HCT116 (cell line): Measurements from ENCODE around the gene URM1. TPM values are rescaled to one million over a fixed set of nuclear protein-coding genes. Genes with fewer than 3 reads are reported as not detected.

ENCODE experiments used
- ATAC-seq: fragments of 200-7000 bp; cut with Tn5 transposase; 2 replicates; pipeline ENCODE4 v1.9.1; 2020; ENCODE audit warnings: mild to moderate bottlenecking, moderate library complexity
- BruUV-seq: library from RNA; stranded (reverse); fragments of 400-500 nt; replicated peaks from 2 replicates; lab custom pipeline; 2021; lab: Mats Ljungman, UMichigan
- CTCF ChIA-PET: fragments of 300-600 bp; sonication (Branson Sonifier 250); formaldehyde crosslinking; loops from one replicate; lab custom pipeline; 2021; ENCODE audit warnings: antibody characterized with exemption; lab: Charles Lee
- POLR2A ChIA-PET: fragments of 300-600, 350-600 bp; sonication (Branson Sonifier 250); formaldehyde crosslinking; loops from one replicate; lab custom pipeline; 2021; ENCODE audit warnings: antibody characterized with exemption; lab: Charles Lee
- RAD21 ChIA-PET, 2 experiments: fragments of 300-600 bp; sonication (Branson Sonifier 250); formaldehyde crosslinking; loops; one replicate each; lab custom pipeline; 2023; ENCODE audit warnings: low total read pairs in 2 of 2; ENCODE audit not compliant: uncharacterized antibody in 2 of 2, unreplicated experiment in 2 of 2, low non-redundant PET in 1 of 2; lab: Charles Lee
- DNase-seq: peaks from one replicate; pipeline ENCODE4 v3.0.0-alpha.2; 2010; ENCODE audit warnings: low read depth, low spot score
- H2AFZ ChIP-seq: fragments of 200-600 bp; shearing (Covaris generic), sonication (generic); 2 replicates; pipeline ENCODE4 v1.6.1; 2017; ENCODE audit warnings: low read depth, mixed run types, mixed read lengths, antibody characterized with exemption, low read length; ENCODE audit not compliant: poor library complexity, severe bottlenecking
- H3K27ac ChIP-seq: 2 replicates; pipeline ENCODE4 v1.5.1; 2012; ENCODE audit warnings: low read depth, low read length
- H3K27me3 ChIP-seq: fragments of 200-600 bp; sonication (generic); 2 replicates; pipeline ENCODE4 v1.6.1; 2016; ENCODE audit warnings: mixed run types, low read length, mixed read lengths; ENCODE audit not compliant: insufficient read depth
- H3K36me3 ChIP-seq, 2 experiments: fragments of 200-500 bp in 1 of 2; fragments of 200-600 bp in 1 of 2; sonication (Bioruptor generic) in 1 of 2; sonication (generic) in 1 of 2; 2 replicates each; pipeline versions ENCODE4 v1.5.1 to v1.6.1; 2014 to 2016; ENCODE audit warnings: low read length in 2 of 2, inconsistent platforms in 1 of 2, mixed read lengths in 1 of 2, mixed run types in 1 of 2; ENCODE audit not compliant: insufficient read depth in 2 of 2, control insufficient read depth in 1 of 2
- H3K4me1 ChIP-seq, 2 experiments: fragments of 200-600 bp in 1 of 2; sonication (generic) in 1 of 2; 2 replicates each; pipeline versions ENCODE4 v1.5.1 to v1.6.1; 2012 to 2017; ENCODE audit warnings: low read length in 2 of 2, inconsistent platforms in 1 of 2, mild to moderate bottlenecking in 1 of 2, mixed read lengths in 1 of 2, mixed run types in 1 of 2, moderate library complexity in 1 of 2; ENCODE audit not compliant: insufficient read depth in 2 of 2, control insufficient read depth in 1 of 2
- H3K4me2 ChIP-seq: fragments of 200-600 bp; sonication (generic); 2 replicates; pipeline ENCODE4 v1.6.1; 2017; ENCODE audit warnings: mixed run types, low read length, mixed read lengths
- H3K4me3 ChIP-seq, 2 experiments: fragments of 200-600 bp in 1 of 2; sonication (generic) in 1 of 2; replicated peaks in 1 of 2; 2 replicates each; pipeline ENCODE4 v1.5.1; 2011 to 2016; ENCODE audit warnings: low read length in 2 of 2, control low read depth in 1 of 2, low read depth in 1 of 2, mild to moderate bottlenecking in 1 of 2, mixed read lengths in 1 of 2, mixed run types in 1 of 2
- H3K79me2 ChIP-seq: fragments of 200-600 bp; sonication (generic); 2 replicates; pipeline ENCODE4 v1.6.1; 2017; ENCODE audit warnings: mild to moderate bottlenecking, mixed run types, low read length, moderate library complexity, mixed read lengths; ENCODE audit not compliant: insufficient read depth
- H3K9ac ChIP-seq: fragments of 200-600 bp; sonication (generic); 2 replicates; pipeline ENCODE4 v1.6.1; 2016; ENCODE audit warnings: low read length, mixed read lengths
- H3K9me2 ChIP-seq: fragments of 200-600 bp; sonication (generic), shearing (Covaris generic); 2 replicates; pipeline ENCODE4 v1.6.1; 2017; ENCODE audit warnings: mixed run types, mild to moderate bottlenecking, moderate library complexity; ENCODE audit not compliant: insufficient read depth
- H3K9me3 ChIP-seq, 2 experiments: fragments of 200-500 bp in 1 of 2; fragments of 200-600 bp in 1 of 2; sonication (Bioruptor generic) in 1 of 2; sonication (generic) in 1 of 2; 2 replicates each; pipeline ENCODE4 v1.6.1; 2014 to 2017; ENCODE audit warnings: low read length in 2 of 2, mixed read lengths in 2 of 2, inconsistent platforms in 1 of 2, low read depth in 1 of 2, mild to moderate bottlenecking in 1 of 2, mixed run types in 1 of 2, moderate library complexity in 1 of 2; ENCODE audit not compliant: control insufficient read depth in 1 of 2, insufficient read depth in 1 of 2
- H4K20me1 ChIP-seq: fragments of 200-600 bp; sonication (generic), shearing (Covaris generic); 2 replicates; pipeline ENCODE4 v1.6.1; 2017; ENCODE audit warnings: mixed run types, mild to moderate bottlenecking, moderate library complexity; ENCODE audit not compliant: insufficient read depth
- ATF3 ChIP-seq: IDR thresholded peaks from 2 replicates; pipeline ENCODE4 v1.6.1; 2012
- CBX3 ChIP-seq: IDR thresholded peaks from 2 replicates; pipeline ENCODE4 v1.6.1; 2012; ENCODE audit warnings: low read depth
- CEBPB ChIP-seq: IDR thresholded peaks from 2 replicates; pipeline ENCODE4 v1.6.1; 2012; ENCODE audit warnings: low read depth
- CTCF ChIP-seq, 3 experiments: fragments of 200-600 bp in 1 of 3; sonication (generic) in 1 of 3; IDR thresholded peaks in 2 of 3; conservative IDR thresholded peaks in 1 of 3; 2 replicates each; pipeline ENCODE4 v1.5.1; 2012 to 2017; ENCODE audit warnings: low read depth in 2 of 3, low read length in 2 of 3, antibody characterized with exemption in 1 of 3, borderline replicate concordance in 1 of 3, control low read depth in 1 of 3, mild to moderate bottlenecking in 1 of 3, mixed read lengths in 1 of 3, mixed run types in 1 of 3, moderate library complexity in 1 of 3; ENCODE audit not compliant: insufficient read depth in 1 of 3
- EGR1 ChIP-seq: IDR thresholded peaks from 2 replicates; pipeline ENCODE4 v1.6.1; 2012; ENCODE audit warnings: low read depth
- ELF1 ChIP-seq: IDR thresholded peaks from 2 replicates; pipeline ENCODE4 v1.6.1; 2012; ENCODE audit warnings: low read depth, borderline replicate concordance
- EZH2 ChIP-seq: fragments of 200-600 bp; sonication (generic); IDR thresholded peaks from 2 replicates; pipeline ENCODE4 v1.6.1; 2017; ENCODE audit warnings: antibody characterized with exemption, mixed run types
- EZH2phosphoT487 ChIP-seq: fragments of 200-600 bp; IDR thresholded peaks from 2 replicates; pipeline ENCODE4 v1.6.1; 2018; ENCODE audit warnings: antibody characterized with exemption, borderline replicate concordance
- FOSL1 ChIP-seq: IDR thresholded peaks from 2 replicates; pipeline ENCODE4 v1.6.1; 2012; ENCODE audit warnings: low read depth
- JUND ChIP-seq: IDR thresholded peaks from 2 replicates; pipeline ENCODE4 v1.6.1; 2012
- POLR2A ChIP-seq: IDR thresholded peaks from 2 replicates; pipeline ENCODE4 v1.7.0; 2011; ENCODE audit warnings: borderline replicate concordance; ENCODE audit not compliant: insufficient read depth, insufficient read length; ENCODE audit errors: extremely low read depth
- SIN3A ChIP-seq: IDR thresholded peaks from 2 replicates; pipeline ENCODE4 v1.6.1; 2012; ENCODE audit warnings: low read depth
- SRF ChIP-seq: IDR thresholded peaks from 2 replicates; pipeline ENCODE4 v1.6.1; 2012; ENCODE audit warnings: low read depth
- TCF7L2 ChIP-seq: IDR thresholded peaks from 2 replicates; pipeline ENCODE4 v1.7.0; 2011; ENCODE audit warnings: borderline replicate concordance, inconsistent platforms; ENCODE audit not compliant: insufficient read depth, insufficient read length; ENCODE audit errors: extremely low read depth
- YY1 ChIP-seq: IDR thresholded peaks from 2 replicates; pipeline ENCODE4 v1.6.1; 2011; ENCODE audit warnings: low read length, low read depth, moderate library complexity, mild to moderate bottlenecking; ENCODE audit not compliant: insufficient replicate concordance; ENCODE audit errors: extremely low read depth
- ZBTB33 ChIP-seq: IDR thresholded peaks from 2 replicates; pipeline ENCODE4 v1.6.1; 2011; ENCODE audit warnings: mild to moderate bottlenecking, low read length, moderate library complexity; ENCODE audit not compliant: insufficient replicate concordance; ENCODE audit errors: extremely low read depth
- ZFX ChIP-seq: fragments of 450-650 bp; IDR thresholded peaks from 2 replicates; pipeline ENCODE4 v1.6.1; 2017
- intact Hi-C: fragments of 100-400 bp; cut with micrococcal nuclease; formaldehyde crosslinking; loops from 2 replicates; pipeline ENCODE4 v1.10.0; 2022
- total RNA-seq: library from RNA; stranded (reverse); gene quantifications from one replicate; pipeline ENCODE4 v1.2.1, GENCODE V29; 2021; ENCODE audit not compliant: unreplicated experiment
- TF ChIP-seq, protein P1 (sequence below): IDR thresholded peaks from 2 replicates; pipeline ENCODE4 v1.6.1; 2012
- TF ChIP-seq, protein P2 (sequence below): IDR thresholded peaks from 2 replicates; pipeline ENCODE4 v1.6.1; 2012; ENCODE audit warnings: low read depth

URM1 gene
- total RNA-seq, 1 experiment from 2014 or later, result 51.6 TPM

GRCh38 chr9:128428644-128429512, 57.7 kb downstream of the URM1 start:
- no TSS peak for BruUV-seq
- TF ChIP-seq TCF7L2, result no peak
- no peak for TF ChIP-seq ATF3
- TF ChIP-seq CTCF (IDR thresholded peaks at IDR 0.05 in 2 of 3, conservative IDR thresholded peaks at IDR 0.05 in 1 of 3; ENCODE audit: borderline replicate concordance in 1 of 3, insufficient read depth in 1 of 3, low read depth in 2 of 3, low read length in 2 of 3), result no peak
- TF ChIP-seq, protein P1, sequence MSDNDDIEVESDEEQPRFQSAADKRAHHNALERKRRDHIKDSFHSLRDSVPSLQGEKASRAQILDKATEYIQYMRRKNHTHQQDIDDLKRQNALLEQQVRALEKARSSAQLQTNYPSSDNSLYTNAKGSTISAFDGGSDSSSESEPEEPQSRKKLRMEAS, result no peak
- no peak for TF ChIP-seq SRF
- no peak for TF ChIP-seq JUND
- no peak for TF ChIP-seq ZBTB33
- no peak for TF ChIP-seq EZH2phosphoT487
- TF ChIP-seq ZFX, result no peak
- no peak for TF ChIP-seq YY1
- TF ChIP-seq ELF1, result no peak
- no peak for TF ChIP-seq POLR2A
- TF ChIP-seq CBX3, result no peak
- TF ChIP-seq CEBPB, result no peak
- TF ChIP-seq SIN3A, result no peak
- TF ChIP-seq, protein P2, sequence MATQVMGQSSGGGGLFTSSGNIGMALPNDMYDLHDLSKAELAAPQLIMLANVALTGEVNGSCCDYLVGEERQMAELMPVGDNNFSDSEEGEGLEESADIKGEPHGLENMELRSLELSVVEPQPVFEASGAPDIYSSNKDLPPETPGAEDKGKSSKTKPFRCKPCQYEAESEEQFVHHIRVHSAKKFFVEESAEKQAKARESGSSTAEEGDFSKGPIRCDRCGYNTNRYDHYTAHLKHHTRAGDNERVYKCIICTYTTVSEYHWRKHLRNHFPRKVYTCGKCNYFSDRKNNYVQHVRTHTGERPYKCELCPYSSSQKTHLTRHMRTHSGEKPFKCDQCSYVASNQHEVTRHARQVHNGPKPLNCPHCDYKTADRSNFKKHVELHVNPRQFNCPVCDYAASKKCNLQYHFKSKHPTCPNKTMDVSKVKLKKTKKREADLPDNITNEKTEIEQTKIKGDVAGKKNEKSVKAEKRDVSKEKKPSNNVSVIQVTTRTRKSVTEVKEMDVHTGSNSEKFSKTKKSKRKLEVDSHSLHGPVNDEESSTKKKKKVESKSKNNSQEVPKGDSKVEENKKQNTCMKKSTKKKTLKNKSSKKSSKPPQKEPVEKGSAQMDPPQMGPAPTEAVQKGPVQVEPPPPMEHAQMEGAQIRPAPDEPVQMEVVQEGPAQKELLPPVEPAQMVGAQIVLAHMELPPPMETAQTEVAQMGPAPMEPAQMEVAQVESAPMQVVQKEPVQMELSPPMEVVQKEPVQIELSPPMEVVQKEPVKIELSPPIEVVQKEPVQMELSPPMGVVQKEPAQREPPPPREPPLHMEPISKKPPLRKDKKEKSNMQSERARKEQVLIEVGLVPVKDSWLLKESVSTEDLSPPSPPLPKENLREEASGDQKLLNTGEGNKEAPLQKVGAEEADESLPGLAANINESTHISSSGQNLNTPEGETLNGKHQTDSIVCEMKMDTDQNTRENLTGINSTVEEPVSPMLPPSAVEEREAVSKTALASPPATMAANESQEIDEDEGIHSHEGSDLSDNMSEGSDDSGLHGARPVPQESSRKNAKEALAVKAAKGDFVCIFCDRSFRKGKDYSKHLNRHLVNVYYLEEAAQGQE, result no peak
- TF ChIP-seq FOSL1, result no peak
- TF ChIP-seq EGR1, result no peak
- no peak for TF ChIP-seq EZH2
- Histone ChIP-seq H3K9ac (no peak overlapping the region), H3K4me1 (peaks cover under 1 to 3% of the 10 kb centered on the region in 2 experiments; a peak in 3 of 4 replicates), H3K27me3 (no peaks in the 10 kb centered on the region), H3K36me3 (no peaks in the 10 kb centered on the region), H3K4me3 (no peak overlapping the region), H3K9me2 (no peaks in the 10 kb centered on the region), H4K20me1 (no peaks in the 10 kb centered on the region), H3K79me2 (no peaks in the 10 kb centered on the region), H2AFZ (no peak overlapping the region), H3K27ac (no peak overlapping the region), H3K9me3 (no peaks in the 10 kb centered on the region), H3K4me2 (no peak overlapping the region)
- ChIA-PET CTCF (interaction anchor here (0.8 to 1.0 kb wide), 2 partner anchors 9 to 10 kb away, joined by 3 read pairs; no protein-coding TSS in a partner anchor), RAD21 (no interaction called here), POLR2A (no interaction called here)
- DNase-seq, result no peak
- no peak for ATAC-seq
- intact Hi-C loops, result no loop called here
